Keratinocyte (primary cell): Measurements from ENCODE around the gene RRP1.

Source experiments
- CTCF ChIP-seq, 3 experiments: IDR thresholded peaks in 1 of 3; conservative IDR thresholded peaks in 1 of 3; optimal IDR thresholded peaks in 1 of 3; 2 replicates in 2 of 3; 3 replicates in 1 of 3; pipeline versions ENCODE3 to v1.5.1; 2011; ENCODE audit warnings: low read length in 3 of 3, mild to moderate bottlenecking in 3 of 3, moderate library complexity in 2 of 3, control low read depth in 1 of 3, inconsistent platforms in 1 of 3; ENCODE audit not compliant: insufficient read depth in 2 of 3; ENCODE audit errors: extremely low read depth in 1 of 3
- EZH2 ChIP-seq: IDR thresholded peaks from one replicate; pipeline ENCODE4 v1.6.1; 2012; ENCODE audit warnings: inconsistent platforms, mild to moderate bottlenecking, low read length, moderate library complexity

- no peak for TF ChIP-seq CTCF (optimal IDR thresholded peaks at IDR 0.05 in 1 of 3, IDR thresholded peaks at IDR 0.05 in 1 of 3, conservative IDR thresholded peaks at IDR 0.05 in 1 of 3; ENCODE audit: extremely low read depth in 1 of 3, insufficient read depth in 2 of 3, low read length in 3 of 3)
- TF ChIP-seq EZH2 = no peak
Observed at GRCh38 chr21:43826623-43826974, 37.2 kb downstream of the RRP1 start.
